ENCODE results near the gene BTBD9. TPM values are rescaled to one million over a fixed set of nuclear protein-coding genes. Genes with fewer than 3 reads are reported as not detected.

BTBD9 gene
- total RNA-seq, 1 experiment from 2014 or later = 8.9 TPM

DNA sequence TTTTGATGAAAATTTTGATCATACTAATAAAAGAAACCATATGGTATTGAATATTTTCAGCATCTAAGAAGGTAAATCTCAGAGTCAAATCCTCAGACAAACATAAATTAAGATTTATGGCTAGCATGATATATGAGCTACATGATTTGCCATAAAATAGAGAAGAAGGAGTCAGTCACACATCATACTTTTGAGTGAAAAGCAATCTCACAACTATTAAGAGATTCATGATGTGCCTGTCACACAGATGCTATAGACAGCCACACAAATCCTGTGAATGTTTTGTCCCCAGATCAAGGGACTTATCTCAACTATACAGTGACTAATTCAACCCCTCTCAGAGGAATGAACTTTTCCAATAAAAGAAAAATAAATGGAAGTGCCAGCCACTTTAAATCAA, 85.7 kb downstream of the BTBD9 start:
- no peaks in the 10 kb centered on the region for H3K27me3 ChIP-seq (ENCODE audit: insufficient read depth, low read length)
- no peak overlapping the region for H4K5ac ChIP-seq (ENCODE audit: insufficient read length, low read depth, low read length)
- no peaks in the 10 kb centered on the region for H3K4me1 ChIP-seq (ENCODE audit: insufficient read depth, low read length)
- no peaks in the 10 kb centered on the region for H3K79me2 ChIP-seq (ENCODE audit: insufficient read depth, low read length)
- no peak overlapping the region for H3K14ac ChIP-seq (ENCODE audit: insufficient read depth, low read length)
- no peak overlapping the region for H2BK12ac ChIP-seq (ENCODE audit: insufficient read length, low read depth, low read length)
- H3K18ac ChIP-seq (ENCODE audit: insufficient read length, low read depth, low read length) = no peak overlapping the region
- TF ChIP-seq, protein P1, sequence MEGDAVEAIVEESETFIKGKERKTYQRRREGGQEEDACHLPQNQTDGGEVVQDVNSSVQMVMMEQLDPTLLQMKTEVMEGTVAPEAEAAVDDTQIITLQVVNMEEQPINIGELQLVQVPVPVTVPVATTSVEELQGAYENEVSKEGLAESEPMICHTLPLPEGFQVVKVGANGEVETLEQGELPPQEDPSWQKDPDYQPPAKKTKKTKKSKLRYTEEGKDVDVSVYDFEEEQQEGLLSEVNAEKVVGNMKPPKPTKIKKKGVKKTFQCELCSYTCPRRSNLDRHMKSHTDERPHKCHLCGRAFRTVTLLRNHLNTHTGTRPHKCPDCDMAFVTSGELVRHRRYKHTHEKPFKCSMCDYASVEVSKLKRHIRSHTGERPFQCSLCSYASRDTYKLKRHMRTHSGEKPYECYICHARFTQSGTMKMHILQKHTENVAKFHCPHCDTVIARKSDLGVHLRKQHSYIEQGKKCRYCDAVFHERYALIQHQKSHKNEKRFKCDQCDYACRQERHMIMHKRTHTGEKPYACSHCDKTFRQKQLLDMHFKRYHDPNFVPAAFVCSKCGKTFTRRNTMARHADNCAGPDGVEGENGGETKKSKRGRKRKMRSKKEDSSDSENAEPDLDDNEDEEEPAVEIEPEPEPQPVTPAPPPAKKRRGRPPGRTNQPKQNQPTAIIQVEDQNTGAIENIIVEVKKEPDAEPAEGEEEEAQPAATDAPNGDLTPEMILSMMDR (conservative IDR thresholded peaks at IDR 0.05) = no peak
- no peaks in the 10 kb centered on the region for H4K20me1 ChIP-seq (ENCODE audit: control insufficient read depth, insufficient read depth, insufficient read length)
- no peak overlapping the region for H3K4me2 ChIP-seq (ENCODE audit: insufficient read depth, insufficient read length, low read length)
- H3K27ac ChIP-seq (ENCODE audit: insufficient read length, low read depth, low read length) = no peak overlapping the region
- no peak overlapping the region for H2BK15ac ChIP-seq (ENCODE audit: low read depth, low read length)
- no peak overlapping the region for H2BK5ac ChIP-seq (ENCODE audit: insufficient read length, low read length)
- no peak overlapping the region for H4K8ac ChIP-seq (replicated peaks; ENCODE audit: insufficient read length, low read depth, low read length)
- H3K56ac ChIP-seq (ENCODE audit: insufficient read length, low read depth, low read length) = no peak overlapping the region
- no peak overlapping the region for H2BK120ac ChIP-seq (ENCODE audit: low read depth, low read length, poor library complexity, severe bottlenecking)
- H3K9me3 ChIP-seq (ENCODE audit: control insufficient read depth, low read depth, low read length) = no peaks in the 10 kb centered on the region
- no peak overlapping the region for H2AK5ac ChIP-seq (ENCODE audit: insufficient read length, low read length)
- H3K4ac ChIP-seq (ENCODE audit: low read depth, low read length) = no peak overlapping the region
- no peak overlapping the region for H2AFZ ChIP-seq (ENCODE audit: low read length)
- no peaks in the 10 kb centered on the region for H3K79me1 ChIP-seq (ENCODE audit: insufficient read depth, low read depth, low read length, poor library complexity, severe bottlenecking)
- no peaks in the 10 kb centered on the region for H3K23me2 ChIP-seq (ENCODE audit: insufficient read length, low read depth, low read length, poor library complexity, severe bottlenecking)
- Mint-ChIP-seq H3K4me1 (no peaks in the 10 kb centered on the region), H3K27me3 (ENCODE audit: low read depth) (no peaks in the 10 kb centered on the region), H3K4me3 (no peak overlapping the region), H3K27ac (no peak overlapping the region), H3K9me3 (no peaks in the 10 kb centered on the region), H3K36me3 (ENCODE audit: insufficient read depth in 1 of 3, low read depth in 3 of 3) (no peaks in the 10 kb centered on the region)
- no peak overlapping the region for H4K91ac ChIP-seq (ENCODE audit: insufficient read length, low read depth, low read length)
- no peak overlapping the region for H3T11ph ChIP-seq (ENCODE audit: low read length)
- H3K23ac ChIP-seq (ENCODE audit: insufficient read length, low read depth, low read length) = no peak overlapping the region
- no peak overlapping the region for H2BK20ac ChIP-seq (ENCODE audit: low read depth, low read length, poor library complexity, severe bottlenecking)
- H3K9ac ChIP-seq (ENCODE audit: extremely low read depth, insufficient read length, low read length) = no peak overlapping the region
- DNase-seq = no peak

Data from H9 (cell line).